WTC11 (cell line): Measurements from ENCODE around the gene PUS7. TPM values are rescaled to one million over a fixed set of nuclear protein-coding genes. Genes with fewer than 3 reads are reported as not detected.

Source experiments
- ATF1 ChIP-seq: sonication (generic); formaldehyde crosslinking; IDR thresholded peaks from 2 replicates; pipeline ENCODE4 v1.8.1; 2023; ENCODE audit warnings: mild to moderate bottlenecking, moderate library complexity, missing genetic modification reagents
- ELF4 ChIP-seq: sonication (generic); formaldehyde crosslinking; IDR thresholded peaks from 2 replicates; pipeline ENCODE4 v1.8.1; 2022; ENCODE audit warnings: low read depth, mild to moderate bottlenecking, moderate library complexity, missing genetic modification reagents
- GABPB1 ChIP-seq: sonication (generic); formaldehyde crosslinking; IDR thresholded peaks from 2 replicates; pipeline ENCODE4 v1.8.1; 2023; ENCODE audit warnings: mild to moderate bottlenecking, missing genetic modification reagents
- JUN ChIP-seq: sonication (generic); formaldehyde crosslinking; IDR thresholded peaks from 2 replicates; pipeline ENCODE4 v1.8.0; 2023; ENCODE audit warnings: mild to moderate bottlenecking, missing genetic modification reagents
- MXD4 ChIP-seq: fragments of 250-450 bp; sonication (Bioruptor Pico); IDR thresholded peaks from 2 replicates; pipeline ENCODE4 v1.8.0; 2021; ENCODE audit warnings: mild to moderate bottlenecking, moderate library complexity, borderline replicate concordance
- NFYB ChIP-seq: sonication (generic); formaldehyde crosslinking; conservative IDR thresholded peaks from 2 replicates; pipeline ENCODE4 v1.8.0; 2022; ENCODE audit warnings: low read depth, missing genetic modification reagents
- PRRX2 ChIP-seq: fragments of 250-450 bp; sonication (Bioruptor Pico); IDR thresholded peaks from 2 replicates; pipeline ENCODE4 v1.8.0; 2021; ENCODE audit warnings: mild to moderate bottlenecking
- RELA ChIP-seq: sonication (generic); formaldehyde crosslinking; IDR thresholded peaks from 2 replicates; pipeline ENCODE4 v1.8.1; 2022; ENCODE audit warnings: missing genetic modification reagents, mild to moderate bottlenecking, borderline replicate concordance
- SMAD3 ChIP-seq: sonication (generic); formaldehyde crosslinking; IDR thresholded peaks from 2 replicates; pipeline ENCODE4 v1.8.0; 2022; ENCODE audit warnings: missing genetic modification reagents, mild to moderate bottlenecking, borderline replicate concordance
- SMAD4 ChIP-seq: sonication (generic); formaldehyde crosslinking; IDR thresholded peaks from 2 replicates; pipeline ENCODE4 v1.8.0; 2022; ENCODE audit warnings: mild to moderate bottlenecking, missing genetic modification reagents
- TEAD1 ChIP-seq: sonication (generic); formaldehyde crosslinking; IDR thresholded peaks from 2 replicates; pipeline ENCODE4 v1.8.0; 2022; ENCODE audit warnings: mild to moderate bottlenecking, missing genetic modification reagents
- TEAD4 ChIP-seq: sonication (generic); formaldehyde crosslinking; IDR thresholded peaks from 2 replicates; pipeline ENCODE4 v1.8.0; 2022; ENCODE audit warnings: mild to moderate bottlenecking, missing genetic modification reagents
- ZNF263 ChIP-seq: sonication (generic); formaldehyde crosslinking; IDR thresholded peaks from 2 replicates; pipeline ENCODE4 v1.8.1; 2022; ENCODE audit warnings: low read depth, mild to moderate bottlenecking, moderate library complexity, missing genetic modification reagents
- total RNA-seq: library from RNA; stranded (reverse); gene quantifications from 3 replicates; pipeline ENCODE4 v1.2.3, GENCODE V29; 2021
- TF ChIP-seq, protein P1 (sequence below): sonication (generic); formaldehyde crosslinking; IDR thresholded peaks from 2 replicates; pipeline ENCODE4 v1.8.0; 2023; ENCODE audit warnings: missing genetic modification reagents
- TF ChIP-seq, protein P2 (sequence below): sonication (generic); formaldehyde crosslinking; IDR thresholded peaks from 2 replicates; pipeline ENCODE4 v1.8.1; 2022; ENCODE audit warnings: mild to moderate bottlenecking, missing genetic modification reagents, moderate library complexity, borderline replicate concordance
- TF ChIP-seq, protein P3 (sequence below): fragments of 250-450 bp; sonication (Bioruptor Pico); IDR thresholded peaks from 2 replicates; pipeline ENCODE4 v1.9.0; 2021; ENCODE audit warnings: mild to moderate bottlenecking
- TF ChIP-seq, protein P4 (sequence below): sonication (generic); formaldehyde crosslinking; IDR thresholded peaks from 2 replicates; pipeline ENCODE4 v1.8.1; 2023; ENCODE audit warnings: mild to moderate bottlenecking, moderate library complexity, missing genetic modification reagents
- TF ChIP-seq, protein P5 (sequence below): sonication (generic); formaldehyde crosslinking; IDR thresholded peaks from 2 replicates; pipeline ENCODE4 v1.8.0; 2022; ENCODE audit warnings: missing genetic modification reagents
- TF ChIP-seq, protein P6 (sequence below): sonication (generic); formaldehyde crosslinking; IDR thresholded peaks from 2 replicates; pipeline ENCODE4 v1.8.0; 2022; ENCODE audit warnings: mild to moderate bottlenecking, missing genetic modification reagents
- TF ChIP-seq, protein P7 (sequence below): sonication (generic); formaldehyde crosslinking; IDR thresholded peaks from 2 replicates; pipeline ENCODE4 v1.8.1; 2023; ENCODE audit warnings: mild to moderate bottlenecking, missing genetic modification reagents, moderate library complexity
- TF ChIP-seq, protein P8 (sequence below): sonication (generic); formaldehyde crosslinking; IDR thresholded peaks from 2 replicates; pipeline ENCODE4 v1.8.1; 2023; ENCODE audit warnings: mild to moderate bottlenecking, missing genetic modification reagents, moderate library complexity
- TF ChIP-seq, protein P9 (sequence below): sonication (generic); formaldehyde crosslinking; IDR thresholded peaks from 2 replicates; pipeline ENCODE4 v1.8.1; 2022; ENCODE audit warnings: low read depth, mild to moderate bottlenecking, moderate library complexity, missing genetic modification reagents, borderline replicate concordance

The PUS7 gene
- total RNA-seq, 1 experiment from 2014 or later = 47.2 TPM

DNA sequence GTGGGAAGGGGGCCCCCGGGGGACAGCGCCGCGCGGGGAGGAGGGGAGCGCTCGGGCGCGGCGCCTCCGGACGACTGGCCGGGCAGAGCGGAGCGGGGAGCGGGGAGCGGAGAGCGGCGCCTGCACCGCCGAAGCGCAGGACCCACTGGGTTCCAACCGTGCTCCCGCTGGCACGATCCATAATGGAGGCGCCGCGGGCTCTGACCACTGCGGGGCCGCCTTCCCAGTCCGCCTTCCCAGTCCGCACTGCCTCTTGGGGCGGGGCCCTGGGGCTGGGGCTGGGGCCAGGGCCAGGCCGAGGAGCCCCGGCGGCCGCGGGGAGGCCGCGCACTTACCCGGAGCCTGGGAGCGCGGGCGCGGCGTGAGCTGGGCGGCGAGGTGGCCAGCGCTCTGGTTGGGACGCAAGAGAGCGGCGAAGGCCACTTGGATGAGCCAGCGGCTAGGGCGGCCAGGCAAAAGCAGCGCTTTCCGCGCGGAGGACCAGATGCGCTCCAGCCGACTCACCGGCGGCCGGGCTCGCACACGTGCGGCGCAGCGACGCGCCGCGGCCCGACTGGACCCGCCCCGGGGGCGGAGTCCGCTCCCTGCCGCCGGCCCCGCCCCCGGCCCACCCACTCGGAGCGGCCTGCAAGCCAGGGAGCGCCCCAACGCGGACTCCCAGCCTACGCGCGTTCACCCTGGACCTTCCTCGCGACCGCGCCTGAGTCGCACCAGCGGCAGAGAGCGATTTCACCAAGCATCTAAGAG, at the start of gene PUS7 (continued):
- TF ChIP-seq, protein P1, sequence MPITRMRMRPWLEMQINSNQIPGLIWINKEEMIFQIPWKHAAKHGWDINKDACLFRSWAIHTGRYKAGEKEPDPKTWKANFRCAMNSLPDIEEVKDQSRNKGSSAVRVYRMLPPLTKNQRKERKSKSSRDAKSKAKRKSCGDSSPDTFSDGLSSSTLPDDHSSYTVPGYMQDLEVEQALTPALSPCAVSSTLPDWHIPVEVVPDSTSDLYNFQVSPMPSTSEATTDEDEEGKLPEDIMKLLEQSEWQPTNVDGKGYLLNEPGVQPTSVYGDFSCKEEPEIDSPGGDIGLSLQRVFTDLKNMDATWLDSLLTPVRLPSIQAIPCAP (CRISPR knock-in tag) = no peak
- TF ChIP-seq ATF1 = no peak; the same call in 1 of the 2 replicates
- TF ChIP-seq SMAD4 (CRISPR knock-in tag) = no peak
- 0 out of 2 replicates have a peak, but pooled peaks have one; percentile 16 for TF ChIP-seq ELF4 (CRISPR knock-in tag)
- TF ChIP-seq, protein P2, sequence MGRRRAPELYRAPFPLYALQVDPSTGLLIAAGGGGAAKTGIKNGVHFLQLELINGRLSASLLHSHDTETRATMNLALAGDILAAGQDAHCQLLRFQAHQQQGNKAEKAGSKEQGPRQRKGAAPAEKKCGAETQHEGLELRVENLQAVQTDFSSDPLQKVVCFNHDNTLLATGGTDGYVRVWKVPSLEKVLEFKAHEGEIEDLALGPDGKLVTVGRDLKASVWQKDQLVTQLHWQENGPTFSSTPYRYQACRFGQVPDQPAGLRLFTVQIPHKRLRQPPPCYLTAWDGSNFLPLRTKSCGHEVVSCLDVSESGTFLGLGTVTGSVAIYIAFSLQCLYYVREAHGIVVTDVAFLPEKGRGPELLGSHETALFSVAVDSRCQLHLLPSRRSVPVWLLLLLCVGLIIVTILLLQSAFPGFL (CRISPR knock-in tag) = no peak
- 0 out of 2 replicates have a peak, but pooled peaks have one; percentile 7 for TF ChIP-seq NFYB (CRISPR knock-in tag)
- peak; percentile 78; the same call in 1 of the 2 replicates for TF ChIP-seq SMAD3
- TF ChIP-seq, protein P3, sequence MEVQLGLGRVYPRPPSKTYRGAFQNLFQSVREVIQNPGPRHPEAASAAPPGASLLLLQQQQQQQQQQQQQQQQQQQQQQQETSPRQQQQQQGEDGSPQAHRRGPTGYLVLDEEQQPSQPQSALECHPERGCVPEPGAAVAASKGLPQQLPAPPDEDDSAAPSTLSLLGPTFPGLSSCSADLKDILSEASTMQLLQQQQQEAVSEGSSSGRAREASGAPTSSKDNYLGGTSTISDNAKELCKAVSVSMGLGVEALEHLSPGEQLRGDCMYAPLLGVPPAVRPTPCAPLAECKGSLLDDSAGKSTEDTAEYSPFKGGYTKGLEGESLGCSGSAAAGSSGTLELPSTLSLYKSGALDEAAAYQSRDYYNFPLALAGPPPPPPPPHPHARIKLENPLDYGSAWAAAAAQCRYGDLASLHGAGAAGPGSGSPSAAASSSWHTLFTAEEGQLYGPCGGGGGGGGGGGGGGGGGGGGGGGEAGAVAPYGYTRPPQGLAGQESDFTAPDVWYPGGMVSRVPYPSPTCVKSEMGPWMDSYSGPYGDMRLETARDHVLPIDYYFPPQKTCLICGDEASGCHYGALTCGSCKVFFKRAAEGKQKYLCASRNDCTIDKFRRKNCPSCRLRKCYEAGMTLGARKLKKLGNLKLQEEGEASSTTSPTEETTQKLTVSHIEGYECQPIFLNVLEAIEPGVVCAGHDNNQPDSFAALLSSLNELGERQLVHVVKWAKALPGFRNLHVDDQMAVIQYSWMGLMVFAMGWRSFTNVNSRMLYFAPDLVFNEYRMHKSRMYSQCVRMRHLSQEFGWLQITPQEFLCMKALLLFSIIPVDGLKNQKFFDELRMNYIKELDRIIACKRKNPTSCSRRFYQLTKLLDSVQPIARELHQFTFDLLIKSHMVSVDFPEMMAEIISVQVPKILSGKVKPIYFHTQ (CRISPR knock-in tag) = no peak
- TF ChIP-seq, protein P4, sequence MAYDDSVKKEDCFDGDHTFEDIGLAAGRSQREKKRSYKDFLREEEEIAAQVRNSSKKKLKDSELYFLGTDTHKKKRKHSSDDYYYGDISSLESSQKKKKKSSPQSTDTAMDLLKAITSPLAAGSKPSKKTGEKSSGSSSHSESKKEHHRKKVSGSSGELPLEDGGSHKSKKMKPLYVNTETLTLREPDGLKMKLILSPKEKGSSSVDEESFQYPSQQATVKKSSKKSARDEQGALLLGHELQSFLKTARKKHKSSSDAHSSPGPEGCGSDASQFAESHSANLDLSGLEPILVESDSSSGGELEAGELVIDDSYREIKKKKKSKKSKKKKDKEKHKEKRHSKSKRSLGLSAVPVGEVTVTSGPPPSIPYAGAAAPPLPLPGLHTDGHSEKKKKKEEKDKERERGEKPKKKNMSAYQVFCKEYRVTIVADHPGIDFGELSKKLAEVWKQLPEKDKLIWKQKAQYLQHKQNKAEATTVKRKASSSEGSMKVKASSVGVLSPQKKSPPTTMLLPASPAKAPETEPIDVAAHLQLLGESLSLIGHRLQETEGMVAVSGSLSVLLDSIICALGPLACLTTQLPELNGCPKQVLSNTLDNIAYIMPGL (CRISPR knock-in tag) = peak; percentile 49; the same call in 1 of the 2 replicates
- TF ChIP-seq RELA (CRISPR knock-in tag) = no peak
- peak; percentile 17; the same call in 1 of the 2 replicates for TF ChIP-seq TEAD1
- TF ChIP-seq ZNF263 (CRISPR knock-in tag) = 0 out of 2 replicates have a peak, but pooled peaks have one; percentile 31
- TF ChIP-seq, protein P5, sequence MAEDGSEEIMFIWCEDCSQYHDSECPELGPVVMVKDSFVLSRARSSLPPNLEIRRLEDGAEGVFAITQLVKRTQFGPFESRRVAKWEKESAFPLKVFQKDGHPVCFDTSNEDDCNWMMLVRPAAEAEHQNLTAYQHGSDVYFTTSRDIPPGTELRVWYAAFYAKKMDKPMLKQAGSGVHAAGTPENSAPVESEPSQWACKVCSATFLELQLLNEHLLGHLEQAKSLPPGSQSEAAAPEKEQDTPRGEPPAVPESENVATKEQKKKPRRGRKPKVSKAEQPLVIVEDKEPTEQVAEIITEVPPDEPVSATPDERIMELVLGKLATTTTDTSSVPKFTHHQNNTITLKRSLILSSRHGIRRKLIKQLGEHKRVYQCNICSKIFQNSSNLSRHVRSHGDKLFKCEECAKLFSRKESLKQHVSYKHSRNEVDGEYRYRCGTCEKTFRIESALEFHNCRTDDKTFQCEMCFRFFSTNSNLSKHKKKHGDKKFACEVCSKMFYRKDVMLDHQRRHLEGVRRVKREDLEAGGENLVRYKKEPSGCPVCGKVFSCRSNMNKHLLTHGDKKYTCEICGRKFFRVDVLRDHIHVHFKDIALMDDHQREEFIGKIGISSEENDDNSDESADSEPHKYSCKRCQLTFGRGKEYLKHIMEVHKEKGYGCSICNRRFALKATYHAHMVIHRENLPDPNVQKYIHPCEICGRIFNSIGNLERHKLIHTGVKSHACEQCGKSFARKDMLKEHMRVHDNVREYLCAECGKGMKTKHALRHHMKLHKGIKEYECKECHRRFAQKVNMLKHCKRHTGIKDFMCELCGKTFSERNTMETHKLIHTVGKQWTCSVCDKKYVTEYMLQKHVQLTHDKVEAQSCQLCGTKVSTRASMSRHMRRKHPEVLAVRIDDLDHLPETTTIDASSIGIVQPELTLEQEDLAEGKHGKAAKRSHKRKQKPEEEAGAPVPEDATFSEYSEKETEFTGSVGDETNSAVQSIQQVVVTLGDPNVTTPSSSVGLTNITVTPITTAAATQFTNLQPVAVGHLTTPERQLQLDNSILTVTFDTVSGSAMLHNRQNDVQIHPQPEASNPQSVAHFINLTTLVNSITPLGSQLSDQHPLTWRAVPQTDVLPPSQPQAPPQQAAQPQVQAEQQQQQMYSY (CRISPR knock-in tag) = peak; percentile 53; the same call in 1 of the 2 replicates
- TF ChIP-seq, protein P6, sequence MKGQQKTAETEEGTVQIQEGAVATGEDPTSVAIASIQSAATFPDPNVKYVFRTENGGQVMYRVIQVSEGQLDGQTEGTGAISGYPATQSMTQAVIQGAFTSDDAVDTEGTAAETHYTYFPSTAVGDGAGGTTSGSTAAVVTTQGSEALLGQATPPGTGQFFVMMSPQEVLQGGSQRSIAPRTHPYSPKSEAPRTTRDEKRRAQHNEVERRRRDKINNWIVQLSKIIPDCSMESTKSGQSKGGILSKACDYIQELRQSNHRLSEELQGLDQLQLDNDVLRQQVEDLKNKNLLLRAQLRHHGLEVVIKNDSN (CRISPR knock-in tag) = no peak
- TF ChIP-seq TEAD4 (CRISPR knock-in tag) = no peak
- TF ChIP-seq, protein P7, sequence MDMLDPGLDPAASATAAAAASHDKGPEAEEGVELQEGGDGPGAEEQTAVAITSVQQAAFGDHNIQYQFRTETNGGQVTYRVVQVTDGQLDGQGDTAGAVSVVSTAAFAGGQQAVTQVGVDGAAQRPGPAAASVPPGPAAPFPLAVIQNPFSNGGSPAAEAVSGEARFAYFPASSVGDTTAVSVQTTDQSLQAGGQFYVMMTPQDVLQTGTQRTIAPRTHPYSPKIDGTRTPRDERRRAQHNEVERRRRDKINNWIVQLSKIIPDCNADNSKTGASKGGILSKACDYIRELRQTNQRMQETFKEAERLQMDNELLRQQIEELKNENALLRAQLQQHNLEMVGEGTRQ (CRISPR knock-in tag) = peak; percentile 60; the same call in 1 of the 2 replicates
- TF ChIP-seq, protein P8, sequence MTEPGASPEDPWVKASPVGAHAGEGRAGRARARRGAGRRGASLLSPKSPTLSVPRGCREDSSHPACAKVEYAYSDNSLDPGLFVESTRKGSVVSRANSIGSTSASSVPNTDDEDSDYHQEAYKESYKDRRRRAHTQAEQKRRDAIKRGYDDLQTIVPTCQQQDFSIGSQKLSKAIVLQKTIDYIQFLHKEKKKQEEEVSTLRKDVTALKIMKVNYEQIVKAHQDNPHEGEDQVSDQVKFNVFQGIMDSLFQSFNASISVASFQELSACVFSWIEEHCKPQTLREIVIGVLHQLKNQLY (CRISPR knock-in tag) = peak; percentile 59; the same call in 1 of the 2 replicates
- TF ChIP-seq, protein P9, sequence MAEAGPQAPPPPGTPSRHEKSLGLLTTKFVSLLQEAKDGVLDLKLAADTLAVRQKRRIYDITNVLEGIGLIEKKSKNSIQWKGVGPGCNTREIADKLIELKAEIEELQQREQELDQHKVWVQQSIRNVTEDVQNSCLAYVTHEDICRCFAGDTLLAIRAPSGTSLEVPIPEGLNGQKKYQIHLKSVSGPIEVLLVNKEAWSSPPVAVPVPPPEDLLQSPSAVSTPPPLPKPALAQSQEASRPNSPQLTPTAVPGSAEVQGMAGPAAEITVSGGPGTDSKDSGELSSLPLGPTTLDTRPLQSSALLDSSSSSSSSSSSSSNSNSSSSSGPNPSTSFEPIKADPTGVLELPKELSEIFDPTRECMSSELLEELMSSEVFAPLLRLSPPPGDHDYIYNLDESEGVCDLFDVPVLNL (CRISPR knock-in tag) = 0 out of 2 replicates have a peak, but pooled peaks have one; percentile 35
- 0 out of 2 replicates have a peak, but pooled peaks have one; percentile 10 for TF ChIP-seq JUN (CRISPR knock-in tag)
- TF ChIP-seq GABPB1 (CRISPR knock-in tag) = 0 out of 2 replicates have a peak, but pooled peaks have one; percentile 9
- TF ChIP-seq MXD4 (CRISPR knock-in tag) = no peak
- no peak for TF ChIP-seq PRRX2 (CRISPR knock-in tag)
